Epithelial cell of proximal tubule (primary cell): Measurements from ENCODE around the gene LEMD3. TPM values are rescaled to one million over a fixed set of nuclear protein-coding genes. Genes with fewer than 3 reads are reported as not detected.

Experiments
- DNase-seq: peaks from one replicate; pipeline ENCODE4 v3.0.0-alpha.2; 2011; ENCODE audit warnings: low read depth
- H3K4me3 ChIP-seq: 2 replicates; pipeline ENCODE4 v1.5.1; 2011; ENCODE audit warnings: low read depth, mild to moderate bottlenecking, low read length
- total RNA-seq: library from RNA; depleted of rRNA; stranded (reverse); fragments of >200 nt; gene quantifications from 2 replicates; pipeline ENCODE4 v1.2.3, GENCODE V29; 2015
- TF ChIP-seq, protein P1 (sequence below): conservative IDR thresholded peaks from 2 replicates; pipeline ENCODE4 v1.5.1; 2012; ENCODE audit warnings: low read depth, mild to moderate bottlenecking, low read length

LEMD3 gene
- total RNA-seq, 1 donor from 2014 or later: 18.7 TPM

- TF ChIP-seq, protein P1, sequence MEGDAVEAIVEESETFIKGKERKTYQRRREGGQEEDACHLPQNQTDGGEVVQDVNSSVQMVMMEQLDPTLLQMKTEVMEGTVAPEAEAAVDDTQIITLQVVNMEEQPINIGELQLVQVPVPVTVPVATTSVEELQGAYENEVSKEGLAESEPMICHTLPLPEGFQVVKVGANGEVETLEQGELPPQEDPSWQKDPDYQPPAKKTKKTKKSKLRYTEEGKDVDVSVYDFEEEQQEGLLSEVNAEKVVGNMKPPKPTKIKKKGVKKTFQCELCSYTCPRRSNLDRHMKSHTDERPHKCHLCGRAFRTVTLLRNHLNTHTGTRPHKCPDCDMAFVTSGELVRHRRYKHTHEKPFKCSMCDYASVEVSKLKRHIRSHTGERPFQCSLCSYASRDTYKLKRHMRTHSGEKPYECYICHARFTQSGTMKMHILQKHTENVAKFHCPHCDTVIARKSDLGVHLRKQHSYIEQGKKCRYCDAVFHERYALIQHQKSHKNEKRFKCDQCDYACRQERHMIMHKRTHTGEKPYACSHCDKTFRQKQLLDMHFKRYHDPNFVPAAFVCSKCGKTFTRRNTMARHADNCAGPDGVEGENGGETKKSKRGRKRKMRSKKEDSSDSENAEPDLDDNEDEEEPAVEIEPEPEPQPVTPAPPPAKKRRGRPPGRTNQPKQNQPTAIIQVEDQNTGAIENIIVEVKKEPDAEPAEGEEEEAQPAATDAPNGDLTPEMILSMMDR: no peak
- H3K4me3 ChIP-seq: no peak overlapping the region
- DNase-seq: no peak
Measured at GRCh38 chr12:65194949-65195348, 25.6 kb downstream of the LEMD3 start.

- no peak overlapping the region for H3K4me3 ChIP-seq
- TF ChIP-seq, protein P1: no peak
- DNase-seq: no peak
Measured at GRCh38 chr12:65195387-65196055, 26.1 kb downstream of the LEMD3 start.

DNA sequence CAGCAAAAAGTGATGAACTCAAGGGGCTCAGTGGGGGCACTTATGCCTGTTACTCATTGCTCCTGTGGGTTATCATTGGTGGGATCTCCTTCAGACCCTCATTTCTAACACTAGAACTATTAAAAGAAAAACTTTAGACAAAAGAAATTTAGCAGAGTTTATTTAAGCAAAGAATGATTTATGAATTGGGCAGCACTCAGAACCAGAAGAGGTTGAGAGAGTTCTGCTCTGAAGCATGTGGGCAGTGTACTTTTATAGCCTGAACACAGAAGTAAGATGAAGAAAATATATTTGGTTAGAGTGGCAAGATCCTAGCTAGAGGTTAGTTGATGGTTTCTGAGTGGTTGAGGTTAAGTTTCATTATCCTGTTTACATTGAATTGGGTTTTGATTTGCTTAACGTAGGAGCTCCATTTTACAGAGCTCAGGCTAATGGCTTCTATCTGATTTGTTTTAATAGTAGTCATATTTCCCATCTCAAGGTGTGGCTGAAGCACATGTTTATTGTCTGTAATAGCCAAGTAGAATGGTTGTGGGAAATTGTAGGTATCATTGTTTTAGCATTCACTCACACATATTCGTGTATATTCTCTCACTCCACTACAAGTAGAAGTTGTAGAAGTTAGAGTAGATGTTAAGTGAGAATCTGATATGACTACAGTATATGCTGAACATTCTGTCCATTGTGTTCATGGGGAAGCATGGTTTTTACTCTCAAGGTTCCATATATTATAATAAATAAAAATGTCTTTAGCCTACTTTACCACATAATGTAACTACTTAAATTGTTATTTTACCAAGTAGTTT lies 27.6 kb downstream of the LEMD3 start:
- no peak overlapping the region for H3K4me3 ChIP-seq
- no peak for DNase-seq
- TF ChIP-seq, protein P1: no peak

DNA sequence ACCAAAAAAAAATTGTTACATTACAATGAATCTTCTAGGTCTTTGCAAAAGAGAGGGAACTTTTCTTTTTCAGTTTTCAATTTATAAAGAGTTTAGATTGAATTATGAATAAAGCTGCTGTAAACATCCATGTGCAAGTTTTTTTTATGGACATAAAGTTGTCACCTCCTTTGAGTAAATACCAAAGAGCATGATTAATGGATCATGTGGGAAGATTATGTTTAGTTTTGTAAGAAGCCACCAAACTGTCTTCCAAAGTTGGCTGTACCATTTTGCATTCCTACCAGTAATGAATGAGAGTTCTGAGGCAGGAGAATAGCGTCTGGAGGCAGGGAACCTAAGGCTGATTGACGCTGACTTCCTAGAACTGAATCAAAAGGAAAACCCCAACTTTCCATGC lies 30.2 kb downstream of the LEMD3 start:
- H3K4me3 ChIP-seq: no peak overlapping the region
- DNase-seq: no peak
- TF ChIP-seq, protein P1: no peak

DNA sequence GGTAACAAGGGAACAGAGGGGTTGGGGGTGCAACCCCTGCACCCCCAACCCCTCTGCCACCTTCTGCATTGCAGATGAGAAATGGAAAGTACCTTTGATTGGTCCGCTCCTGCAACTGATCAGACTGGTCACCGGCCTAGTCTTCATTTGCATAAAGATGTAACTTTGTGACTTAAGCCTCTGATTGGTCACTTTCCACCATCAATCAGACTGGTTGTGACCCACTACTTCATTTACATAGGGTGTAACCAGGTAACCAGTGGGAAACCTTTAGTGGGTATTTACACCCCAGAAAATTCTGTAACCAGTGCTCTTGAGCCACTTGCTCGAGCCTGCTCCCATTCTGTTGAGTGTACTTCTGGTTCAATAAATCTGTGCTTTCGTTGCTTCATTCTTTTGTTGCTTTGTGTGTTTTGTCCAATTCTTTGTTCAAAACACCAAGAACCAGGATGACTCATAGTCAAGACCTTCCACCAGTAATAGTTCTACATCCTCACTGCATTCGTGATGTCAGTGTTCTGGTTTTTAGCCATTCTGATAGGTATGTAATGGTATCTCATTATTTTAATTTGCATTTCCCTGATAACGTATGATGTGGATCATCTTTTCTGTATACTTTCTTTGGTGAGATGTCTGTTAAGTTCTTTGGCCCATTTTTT lies 30.8 kb downstream of the LEMD3 start:
- TF ChIP-seq, protein P1: no peak
- H3K4me3 ChIP-seq: no peak overlapping the region
- DNase-seq: no peak

GRCh38 chr12:65203376-65203775 lies 34.0 kb downstream of the LEMD3 start:
- H3K4me3 ChIP-seq: no peak overlapping the region
- TF ChIP-seq, protein P1: no peak
- no peak for DNase-seq
